HG03280 (cell line): ENCODE data around the gene AGBL5.
"Not testable (repeated sequence)": the region's sequence is repeated elsewhere in the genome, so short reads cannot be mapped to it uniquely, and the experiment has no call there.

ENCODE experiments used
- ATAC-seq: cut with Tn5 transposase; IDR thresholded peaks from one replicate; pipeline ENCODE4 v1.9.1; 2021; ENCODE audit warnings: mild to moderate bottlenecking, moderate library complexity; ENCODE audit not compliant: unreplicated experiment

The AGBL5 gene

DNA sequence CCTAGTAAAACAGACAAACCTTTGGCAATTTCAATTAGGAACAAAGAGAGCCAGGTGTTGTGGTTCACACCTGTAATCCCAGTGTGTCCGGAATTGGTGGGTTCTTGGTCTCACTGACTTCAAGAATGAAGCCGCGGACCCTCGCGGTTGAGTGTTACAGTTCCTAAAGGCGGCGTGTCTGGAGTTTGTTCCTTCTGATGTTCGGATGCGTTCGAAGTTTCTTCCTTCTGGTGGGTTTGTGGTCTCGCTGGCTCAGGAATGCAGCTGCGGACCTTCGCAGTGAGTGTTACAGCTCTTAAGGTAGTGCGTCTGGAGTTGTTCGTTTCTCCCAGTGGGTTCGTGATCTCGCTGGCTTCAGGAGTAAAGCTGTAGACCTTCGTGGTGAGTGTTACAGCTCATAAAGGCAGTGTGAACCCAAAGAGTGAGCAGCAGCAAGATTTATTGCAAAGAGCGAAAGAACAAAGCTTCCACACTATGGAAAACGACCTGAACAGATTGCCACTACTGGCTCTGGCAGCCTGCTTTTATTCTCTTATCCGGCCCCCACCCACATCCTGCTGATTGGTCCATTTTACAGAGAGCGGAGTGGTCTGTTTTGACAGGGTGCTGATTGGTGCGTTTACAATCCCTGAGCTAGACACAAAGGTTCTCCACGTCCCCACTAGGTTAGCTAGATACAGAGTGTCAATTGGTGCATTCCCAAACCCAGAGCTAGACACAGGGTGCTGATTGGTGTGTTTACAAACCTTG, 59.3 kb downstream of the AGBL5 start:
- not testable (repeated sequence) for ATAC-seq

DNA sequence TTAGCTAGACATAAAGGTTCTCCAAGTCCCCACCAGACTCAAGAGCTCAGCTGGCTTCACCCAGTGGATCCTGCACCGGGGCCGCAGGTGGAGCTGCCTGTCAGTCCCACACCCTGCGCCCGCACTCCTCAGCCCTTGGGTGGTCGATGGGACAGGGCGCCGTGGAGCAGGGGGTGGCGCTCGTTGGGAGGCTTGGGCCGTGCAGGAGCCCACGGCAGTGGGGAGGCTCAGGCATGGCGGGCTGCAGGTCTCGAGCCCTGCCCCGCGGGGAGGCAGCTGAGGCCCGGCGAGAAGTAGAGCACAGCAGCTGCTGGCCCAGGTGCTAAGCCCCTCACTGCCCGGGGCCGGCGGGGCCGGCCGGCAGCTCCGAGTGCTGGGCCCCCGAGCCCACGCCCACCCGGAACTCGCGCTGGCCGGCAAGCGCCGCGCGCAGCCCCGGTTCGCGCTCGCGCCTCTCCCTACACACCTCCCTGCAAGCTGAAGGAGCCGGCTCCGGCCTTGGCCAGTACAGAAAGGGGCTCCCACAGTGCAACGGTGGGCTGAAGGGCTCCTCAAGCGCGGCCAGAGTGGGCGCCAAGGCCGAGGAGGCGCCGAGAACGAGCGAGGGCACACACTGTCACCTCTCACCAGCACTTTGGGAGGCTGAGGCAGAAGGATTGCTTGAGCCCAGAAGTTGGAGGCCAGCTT, 60.1 kb downstream of the AGBL5 start:
- ATAC-seq, result not testable (repeated sequence)

DNA sequence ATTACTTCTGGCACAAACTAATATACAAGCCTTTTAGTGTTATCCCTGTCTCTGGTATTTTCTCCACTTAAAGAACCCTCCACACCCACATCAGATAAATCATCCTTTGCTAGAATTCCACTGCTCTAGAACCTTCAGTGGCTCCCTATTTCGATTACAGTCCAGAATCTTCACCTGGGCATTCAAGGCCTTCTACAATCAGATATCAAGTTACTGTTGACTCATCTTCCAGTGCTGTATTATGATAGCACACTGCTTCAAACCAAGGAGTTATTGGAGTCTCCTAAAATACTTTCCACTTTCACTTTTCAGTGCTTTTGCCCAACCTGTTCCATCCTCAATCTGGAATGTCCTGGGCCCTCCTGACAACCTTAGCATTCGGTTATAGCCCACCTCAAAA, 64.1 kb downstream of the AGBL5 start:
- ATAC-seq, result no peak

DNA sequence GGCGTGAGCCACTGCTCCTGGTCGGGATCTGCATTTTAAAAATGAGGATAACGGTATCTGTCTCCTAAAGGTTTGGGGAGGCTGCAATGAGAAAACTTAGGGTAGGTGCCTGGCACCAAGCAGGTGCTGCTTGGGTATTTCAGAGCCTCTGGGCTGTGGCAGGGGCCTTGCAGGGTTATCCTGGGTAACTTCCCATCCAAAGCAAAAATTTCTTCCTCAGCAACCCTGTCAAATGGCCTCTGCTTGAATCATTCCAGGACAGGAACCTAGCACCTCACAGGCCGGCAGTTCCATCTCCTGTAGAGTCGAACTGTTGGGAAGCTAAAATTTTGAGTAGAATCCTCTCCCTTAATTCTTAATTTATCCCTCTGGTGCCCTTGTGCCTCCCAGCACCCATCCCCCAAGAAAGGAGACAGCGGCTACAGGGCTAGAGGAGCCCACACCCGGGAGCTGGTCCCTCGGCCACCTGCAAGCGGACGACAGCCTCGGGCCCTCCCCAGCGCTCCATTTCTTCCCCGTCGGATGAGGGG, 66.6 kb downstream of the AGBL5 start:
- ATAC-seq, result no peak

DNA sequence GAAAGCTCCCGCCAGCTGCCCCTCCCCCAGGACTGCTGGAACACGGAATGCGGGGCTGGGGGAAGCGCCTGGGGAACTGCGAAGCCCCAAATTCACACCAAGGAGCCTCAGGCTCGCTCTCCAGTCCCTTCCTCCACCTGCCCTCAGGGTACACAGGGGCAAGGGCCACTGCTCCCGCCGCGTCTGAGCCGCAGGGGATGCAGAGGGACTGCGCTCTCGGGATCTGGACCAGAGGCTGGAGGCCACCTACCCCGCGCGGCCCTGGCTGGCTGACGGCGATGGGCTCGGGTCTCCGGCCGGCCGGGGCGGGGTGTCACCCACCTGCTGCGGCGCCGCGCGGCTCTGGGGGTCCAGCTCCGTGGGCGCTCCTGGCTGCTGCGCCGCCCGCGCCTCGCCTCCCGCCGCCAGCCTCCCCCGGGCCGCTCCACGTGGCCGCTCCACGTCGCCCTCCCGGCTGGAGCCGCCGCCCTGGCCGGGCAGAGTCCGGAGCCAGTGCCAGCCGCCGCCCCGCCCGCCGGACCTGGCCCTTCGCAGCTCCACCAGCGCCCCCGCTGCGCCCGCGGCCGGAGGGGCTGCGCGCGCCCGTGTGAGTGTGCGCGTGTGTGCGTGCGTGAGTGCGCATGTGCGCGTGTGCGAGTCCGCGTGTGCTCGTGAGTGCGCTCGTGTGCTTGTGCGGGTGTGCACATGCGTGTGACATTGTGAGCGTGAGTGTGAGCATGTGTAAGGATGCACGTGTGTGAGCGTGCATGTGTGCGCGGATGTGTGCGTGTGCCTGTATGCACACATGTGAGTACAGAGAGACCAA, 67.3 kb downstream of the AGBL5 start, which contains the start of gene CGREF1:
CGREF1 (minus strand) TSS at position 604 of the 805 bp plus-strand sequence. CDS start 14,762 bp downstream, outside the sequence.
- ATAC-seq, result no peak

DNA sequence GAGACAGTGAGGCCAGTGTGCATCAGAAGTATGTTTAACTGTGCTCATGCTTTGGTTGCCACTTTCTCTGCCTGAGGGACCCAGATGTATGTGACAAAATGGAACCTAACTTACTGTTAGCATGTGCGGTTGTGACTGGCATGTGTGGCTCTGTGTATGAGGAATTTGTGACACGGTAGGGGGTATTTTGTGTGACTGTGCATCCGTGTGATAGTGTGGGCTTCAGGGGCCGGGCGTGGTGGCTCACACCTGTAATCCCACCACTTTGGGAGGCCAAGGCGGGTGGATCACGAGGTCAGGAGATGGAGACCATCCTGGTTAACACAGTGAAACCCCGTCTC, 67.8 kb downstream of the AGBL5 start:
- not testable (repeated sequence) for ATAC-seq
